Liver (tissue), 9 donors: Measurements from ENCODE around the gene ARPC1A. TPM values are rescaled to one million over a fixed set of nuclear protein-coding genes. Genes with fewer than 3 reads are reported as not detected.
"Not testable (repeated sequence)": the region's sequence is repeated elsewhere in the genome, so short reads cannot be mapped to it uniquely, and the experiment has no call there.

Experiments
- DNase-seq: peaks from one replicate; pipeline ENCODE4 v3.0.0-alpha.2; 2017; ENCODE audit warnings: low spot score
- H3K27ac ChIP-seq, 2 donors: one replicate each; pipeline ENCODE4 v1.7.0; 2013; ENCODE audit warnings: inconsistent platforms in 2 of 2, low read length in 2 of 2, control low read depth in 1 of 2, low read depth in 1 of 2, mild to moderate bottlenecking in 1 of 2
- H3K27me3 ChIP-seq, 4 donors: one replicate each; pipeline versions ENCODE4 v1.6.1 to v1.7.0; 2013; ENCODE audit warnings: low read length in 3 of 4, inconsistent platforms in 1 of 4, mild to moderate bottlenecking in 1 of 4, moderate library complexity in 1 of 4; ENCODE audit not compliant: control insufficient read depth in 4 of 4, insufficient read depth in 4 of 4
- H3K36me3 ChIP-seq, 4 donors: one replicate each; pipeline versions ENCODE4 v1.6.1 to v1.7.0; 2013; ENCODE audit warnings: low read length in 3 of 4, mild to moderate bottlenecking in 3 of 4, low read depth in 1 of 4, moderate library complexity in 1 of 4; ENCODE audit not compliant: control insufficient read depth in 4 of 4, insufficient read depth in 3 of 4
- H3K4me1 ChIP-seq, 4 donors: one replicate each; pipeline versions ENCODE4 v1.6.1 to v1.7.0; 2013; ENCODE audit warnings: low read length in 3 of 4, mild to moderate bottlenecking in 3 of 4, moderate library complexity in 1 of 4; ENCODE audit not compliant: control insufficient read depth in 4 of 4, insufficient read depth in 4 of 4
- H3K4me3 ChIP-seq, 3 donors: one replicate each; pipeline versions ENCODE4 v1.6.1 to v1.7.0; 2013; ENCODE audit warnings: low read length in 3 of 3, control low read depth in 1 of 3, low read depth in 1 of 3, mild to moderate bottlenecking in 1 of 3
- H3K9ac ChIP-seq, 2 donors: one replicate each; pipeline ENCODE4 v1.7.0; 2013; ENCODE audit warnings: low read length in 2 of 2, mild to moderate bottlenecking in 2 of 2, moderate library complexity in 2 of 2, control low read depth in 1 of 2, low read depth in 1 of 2
- H3K9me3 ChIP-seq, 4 donors: one replicate each; pipeline versions ENCODE4 v1.6.1 to v1.7.0; 2013; ENCODE audit warnings: low read length in 3 of 4; ENCODE audit not compliant: control insufficient read depth in 4 of 4
- HNF4A ChIP-seq, 2 donors: conservative IDR thresholded peaks; 2 replicates each; pipeline ENCODE4 v1.6.1; 2016; ENCODE audit warnings: antibody characterized with exemption in 2 of 2, mild to moderate bottlenecking in 2 of 2
- HNF4G ChIP-seq: IDR thresholded peaks from 2 replicates; pipeline ENCODE4 v1.6.1; 2016; ENCODE audit warnings: antibody characterized with exemption
- RAD21 ChIP-seq, 2 donors: IDR thresholded peaks; 2 replicates each; pipeline ENCODE4 v1.6.1; 2016; ENCODE audit warnings: antibody characterized with exemption in 2 of 2, mild to moderate bottlenecking in 2 of 2
- WGBS: extraction: QIAGEN DNeasy Blood & Tissue Kit; methylation state at CpG from one replicate; pipeline ENCODE4 v1.1.7; 2013; 5-methylcytosine and 5-hydroxymethylcytosine counted together
- polyA plus RNA-seq, 2 donors: library from polyadenylated mRNA; stranded (reverse) in 1 of 2; unstranded in 1 of 2; fragments of 200-250 nt in 1 of 2; fragments of >200 nt in 1 of 2; fragmentation: Nextera tagmentation in 1 of 2; extraction: Ambion mirVana in 1 of 2; gene quantifications; one replicate each; pipeline versions ENCODE4 v1.2.1 to v1.2.3, GENCODE V29; 2013 to 2015
- total RNA-seq, 2 donors: library from RNA; depleted of rRNA; stranded (reverse); fragments of >200 nt; gene quantifications; one replicate each; pipeline ENCODE4 v1.2.3, GENCODE V29; 2014
- TF ChIP-seq, protein P1 (sequence below): fragments of 150-350 bp; IDR thresholded peaks from 2 replicates; pipeline ENCODE4 v1.5.1; 2017; ENCODE audit warnings: improper control_type of control experiment, low read depth, low read length; ENCODE audit not compliant: missing input control
- donor health status: healthy.
- donor health status: healthy.
- donor health status: healthy.
- donor health status: healthy.
- donor health status: healthy.

ARPC1A gene
- total and polyA plus RNA-seq, 4 donors: 46.7 to 84.0 (median 60.8) TPM

- Histone ChIP-seq H3K27ac (peak overlapping the region; percentile 32 to 71), H3K36me3 (peaks cover 19 to 56% (median 42%) of the 10 kb centered on the region in 4 donors), H3K4me1 (peaks cover 0 to 32% (median 17%) of the 10 kb centered on the region in 4 donors)
- 42% methylated on average over 17 of the region's 17 CpGs for WGBS
- DNase-seq, H3K9me3 ChIP-seq, H3K4me3 ChIP-seq, H3K9ac ChIP-seq, H3K27me3 ChIP-seq: not testable (repeated sequence)
- TF ChIP-seq, protein P1, sequence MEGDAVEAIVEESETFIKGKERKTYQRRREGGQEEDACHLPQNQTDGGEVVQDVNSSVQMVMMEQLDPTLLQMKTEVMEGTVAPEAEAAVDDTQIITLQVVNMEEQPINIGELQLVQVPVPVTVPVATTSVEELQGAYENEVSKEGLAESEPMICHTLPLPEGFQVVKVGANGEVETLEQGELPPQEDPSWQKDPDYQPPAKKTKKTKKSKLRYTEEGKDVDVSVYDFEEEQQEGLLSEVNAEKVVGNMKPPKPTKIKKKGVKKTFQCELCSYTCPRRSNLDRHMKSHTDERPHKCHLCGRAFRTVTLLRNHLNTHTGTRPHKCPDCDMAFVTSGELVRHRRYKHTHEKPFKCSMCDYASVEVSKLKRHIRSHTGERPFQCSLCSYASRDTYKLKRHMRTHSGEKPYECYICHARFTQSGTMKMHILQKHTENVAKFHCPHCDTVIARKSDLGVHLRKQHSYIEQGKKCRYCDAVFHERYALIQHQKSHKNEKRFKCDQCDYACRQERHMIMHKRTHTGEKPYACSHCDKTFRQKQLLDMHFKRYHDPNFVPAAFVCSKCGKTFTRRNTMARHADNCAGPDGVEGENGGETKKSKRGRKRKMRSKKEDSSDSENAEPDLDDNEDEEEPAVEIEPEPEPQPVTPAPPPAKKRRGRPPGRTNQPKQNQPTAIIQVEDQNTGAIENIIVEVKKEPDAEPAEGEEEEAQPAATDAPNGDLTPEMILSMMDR: peak; percentile 64
- TF ChIP-seq HNF4G: peak; percentile 68
- peak; percentile 67 to 71 for TF ChIP-seq HNF4A (conservative IDR thresholded peaks at IDR 0.05)
- peak; percentile 79 to 82 for TF ChIP-seq RAD21 (IDR thresholded peaks at IDR 0.05)
Observed at GRCh38 chr7:99415513-99416127, 89.9 kb downstream of the ARPC1A start.

Other genes starting within 250 kb of the ARPC1A start
- 10 to 100 TPM in 1 of 2 donors, 1 to 10 TPM in 1; 6.2 to 16.8 TPM for gene SMURF1, start 181.8 kb upstream of the ARPC1A start, total RNA-seq
- 1 to 10 TPM; 2.9 to 5.6 TPM for gene SMURF1, start 181.8 kb upstream of the ARPC1A start, polyA plus RNA-seq
- gene KPNA7, start 117.8 kb upstream of the ARPC1A start, total RNA-seq: under 1 TPM in 1 of 2 donors, not detected in 1; 0.59 TPM
- gene KPNA7, start 117.8 kb upstream of the ARPC1A start, polyA plus RNA-seq: under 1 TPM; 0.09 to 0.21 TPM
- gene MYH16, start 53.1 kb upstream of the ARPC1A start, total RNA-seq: not detected
- gene MYH16, start 53.1 kb upstream of the ARPC1A start, polyA plus RNA-seq: not detected
- gene ARPC1B, start 48.8 kb downstream of the ARPC1A start, total RNA-seq: 100 to 1,000 TPM; 111 to 182 TPM
- gene ARPC1B, start 48.8 kb downstream of the ARPC1A start, polyA plus RNA-seq: 100 to 1,000 TPM in 1 of 2 donors, 10 to 100 TPM in 1; 43.9 to 112 TPM
- 10 to 100 TPM; 11.6 to 48.5 TPM for gene PDAP1, start 82.7 kb downstream of the ARPC1A start, total RNA-seq
- gene PDAP1, start 82.7 kb downstream of the ARPC1A start, polyA plus RNA-seq: 10 to 100 TPM; 14.6 to 83.6 TPM
- gene BUD31, start 83.1 kb downstream of the ARPC1A start, total RNA-seq: 10 to 100 TPM; 18.5 to 28.6 TPM
- 10 to 100 TPM; 35.4 to 55.9 TPM for gene BUD31, start 83.1 kb downstream of the ARPC1A start, polyA plus RNA-seq
- gene PTCD1, start 112.9 kb downstream of the ARPC1A start, total RNA-seq: 1 to 10 TPM; 4.2 to 4.3 TPM
- 1 to 10 TPM; 3.1 to 3.5 TPM for gene PTCD1, start 112.9 kb downstream of the ARPC1A start, polyA plus RNA-seq
- gene CPSF4, start 113.0 kb downstream of the ARPC1A start, total RNA-seq: 10 to 100 TPM; 11.5 to 15.3 TPM
- gene CPSF4, start 113.0 kb downstream of the ARPC1A start, polyA plus RNA-seq: 1 to 10 TPM; 7.1 to 9.6 TPM
- gene ATP5MF, start 140.3 kb downstream of the ARPC1A start, total RNA-seq: 100 to 1,000 TPM; 260 to 266 TPM
- 100 to 1,000 TPM; 530 to 607 TPM for gene ATP5MF, start 140.3 kb downstream of the ARPC1A start, polyA plus RNA-seq
- 1 to 10 TPM; 7.4 TPM for gene ZNF789, start 147.0 kb downstream of the ARPC1A start, total RNA-seq
- gene ZNF789, start 147.0 kb downstream of the ARPC1A start, polyA plus RNA-seq: 1 to 10 TPM; 1.6 to 2.3 TPM
- gene ZNF394, start 174.4 kb downstream of the ARPC1A start, total RNA-seq: 10 to 100 TPM; 18.1 to 18.3 TPM
- 1 to 10 TPM; 5.5 to 6.1 TPM for gene ZNF394, start 174.4 kb downstream of the ARPC1A start, polyA plus RNA-seq
- 1 to 10 TPM; 4.7 to 5.4 TPM for gene ZKSCAN5, start 178.8 kb downstream of the ARPC1A start, total RNA-seq
- gene ZKSCAN5, start 178.8 kb downstream of the ARPC1A start, polyA plus RNA-seq: 1 to 10 TPM; 1.7 to 2.2 TPM
- 1 to 10 TPM; 2.4 to 4.6 TPM for gene FAM200A, start 226.2 kb downstream of the ARPC1A start, total RNA-seq
- gene FAM200A, start 226.2 kb downstream of the ARPC1A start, polyA plus RNA-seq: 1 to 10 TPM; 1.0 to 1.7 TPM
- 10 to 100 TPM; 37.2 to 59.7 TPM for gene ZNF655, start 232.7 kb downstream of the ARPC1A start, total RNA-seq
- gene ZNF655, start 232.7 kb downstream of the ARPC1A start, polyA plus RNA-seq: 10 to 100 TPM; 15.9 to 27.6 TPM